ENCODE measurements around the gene NKAIN2.

The NKAIN2 gene

DNA sequence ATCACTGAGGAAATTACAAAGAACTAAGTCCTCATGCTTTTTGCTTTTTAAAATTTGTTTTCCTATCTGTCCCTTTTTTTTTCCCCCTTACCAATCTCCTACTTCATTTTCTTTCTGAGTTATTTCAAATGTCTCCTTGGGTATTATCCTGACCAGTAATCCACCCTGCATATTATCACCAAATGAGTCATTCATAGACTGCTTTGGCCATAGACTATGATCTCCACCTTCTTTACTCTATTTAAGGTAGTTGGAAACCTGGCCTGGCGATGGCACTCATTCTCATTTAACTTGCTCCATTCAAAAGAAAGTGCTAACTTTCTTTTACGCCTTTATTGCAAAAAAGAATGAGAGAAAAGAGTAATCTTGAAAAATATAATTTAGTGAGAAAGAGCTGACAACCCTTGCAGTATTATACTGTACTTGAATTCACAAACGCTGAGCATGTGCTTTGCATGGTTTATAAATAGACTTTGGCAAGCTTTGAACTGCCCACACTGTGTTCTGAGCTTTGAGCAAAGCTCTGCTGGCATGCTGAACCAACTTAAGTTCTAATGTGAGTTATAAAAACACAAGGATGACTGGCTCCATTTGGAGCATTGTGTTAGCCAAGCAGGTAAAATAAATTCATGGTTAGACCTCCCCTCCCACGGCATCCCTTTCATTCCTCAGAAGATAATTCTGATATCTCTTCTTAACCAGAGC, 198.9 kb downstream of the NKAIN2 start:
- no peak overlapping the region for H3K9ac ChIP-seq (ENCODE audit: low read length)
- H2AFZ ChIP-seq (ENCODE audit: low read length), result no peak overlapping the region; the same call in 1 of the 2 replicates
- no peaks in the 10 kb centered on the region for H3K9me2 ChIP-seq (replicated peaks; ENCODE audit: insufficient read depth, low read length)
- H3K4me3 ChIP-seq (ENCODE audit: low read length), result no peak overlapping the region
- no peaks in the 10 kb centered on the region for H3K27me3 ChIP-seq (replicated peaks; ENCODE audit: insufficient read depth, low read length)
- peaks cover 30% of the 10 kb centered on the region for H3K4me1 ChIP-seq (ENCODE audit: low read length)
- H3K27ac ChIP-seq (ENCODE audit: low read length), result no peak overlapping the region; the same call in 1 of the 2 replicates
- H3F3A ChIP-seq (ENCODE audit: insufficient read depth, low read length), result peaks cover 6% of the 10 kb centered on the region; the same call in 1 of the 2 replicates
- H3K36me3 ChIP-seq (replicated peaks; ENCODE audit: insufficient read depth, low read length), result no peaks in the 10 kb centered on the region
- DNase-seq, result peak; percentile 41
- peak overlapping the region; percentile 6; the same call in 1 of the 2 replicates for H3K4me2 ChIP-seq (ENCODE audit: low read depth, low read length)
- TF ChIP-seq, protein P1, sequence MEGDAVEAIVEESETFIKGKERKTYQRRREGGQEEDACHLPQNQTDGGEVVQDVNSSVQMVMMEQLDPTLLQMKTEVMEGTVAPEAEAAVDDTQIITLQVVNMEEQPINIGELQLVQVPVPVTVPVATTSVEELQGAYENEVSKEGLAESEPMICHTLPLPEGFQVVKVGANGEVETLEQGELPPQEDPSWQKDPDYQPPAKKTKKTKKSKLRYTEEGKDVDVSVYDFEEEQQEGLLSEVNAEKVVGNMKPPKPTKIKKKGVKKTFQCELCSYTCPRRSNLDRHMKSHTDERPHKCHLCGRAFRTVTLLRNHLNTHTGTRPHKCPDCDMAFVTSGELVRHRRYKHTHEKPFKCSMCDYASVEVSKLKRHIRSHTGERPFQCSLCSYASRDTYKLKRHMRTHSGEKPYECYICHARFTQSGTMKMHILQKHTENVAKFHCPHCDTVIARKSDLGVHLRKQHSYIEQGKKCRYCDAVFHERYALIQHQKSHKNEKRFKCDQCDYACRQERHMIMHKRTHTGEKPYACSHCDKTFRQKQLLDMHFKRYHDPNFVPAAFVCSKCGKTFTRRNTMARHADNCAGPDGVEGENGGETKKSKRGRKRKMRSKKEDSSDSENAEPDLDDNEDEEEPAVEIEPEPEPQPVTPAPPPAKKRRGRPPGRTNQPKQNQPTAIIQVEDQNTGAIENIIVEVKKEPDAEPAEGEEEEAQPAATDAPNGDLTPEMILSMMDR (IDR thresholded peaks at IDR 0.05; ENCODE audit: low read length), result no peak
- TF ChIP-seq EZH2 (optimal IDR thresholded peaks at IDR 0.05; ENCODE audit: low read depth, low read length) (no peak), EZH2phosphoT487 (IDR thresholded peaks at IDR 0.05; ENCODE audit: low read length) (no peak)
- H3K9me3 ChIP-seq (replicated peaks; ENCODE audit: insufficient read depth, low read length), result no peaks in the 10 kb centered on the region
- no peaks in the 10 kb centered on the region for H3K79me2 ChIP-seq (ENCODE audit: low read length)
- H4K20me1 ChIP-seq (ENCODE audit: insufficient read depth, low read length), result no peaks in the 10 kb centered on the region

DNA sequence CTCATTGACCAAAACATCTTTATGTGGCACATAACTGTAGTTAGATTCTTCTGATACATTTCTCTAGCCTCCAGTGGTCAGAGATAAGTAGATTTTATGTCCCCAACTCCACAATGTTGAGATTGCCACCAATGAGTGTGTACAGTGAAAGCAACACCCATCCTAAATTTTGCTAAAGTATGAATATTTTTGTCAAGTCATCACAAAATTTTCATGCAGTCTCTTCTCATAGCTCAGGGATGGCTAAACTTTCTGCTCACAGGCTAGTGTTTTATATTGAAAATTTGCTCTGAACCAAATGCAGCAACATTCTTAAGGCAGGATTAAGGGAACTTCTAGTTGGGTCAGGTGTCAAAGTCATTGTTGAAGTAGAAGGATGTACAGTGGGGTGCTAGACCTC, 203.6 kb downstream of the NKAIN2 start:
- Histone ChIP-seq H2AFZ (ENCODE audit: low read length) (no peak overlapping the region), H3K9ac (ENCODE audit: low read length) (no peak overlapping the region), H3K27ac (ENCODE audit: low read length) (no peak overlapping the region), H4K20me1 (ENCODE audit: insufficient read depth, low read length) (no peaks in the 10 kb centered on the region), H3K79me2 (ENCODE audit: low read length) (no peaks in the 10 kb centered on the region), H3K4me1 (ENCODE audit: low read length) (peaks cover 53% of the 10 kb centered on the region), H3K36me3 (replicated peaks; ENCODE audit: insufficient read depth, low read length) (no peaks in the 10 kb centered on the region), H3K9me3 (replicated peaks; ENCODE audit: insufficient read depth, low read length) (no peaks in the 10 kb centered on the region), H3K9me2 (replicated peaks; ENCODE audit: insufficient read depth, low read length) (no peaks in the 10 kb centered on the region), H3K4me3 (ENCODE audit: low read length) (no peak overlapping the region), H3K27me3 (replicated peaks; ENCODE audit: insufficient read depth, low read length) (no peaks in the 10 kb centered on the region), H3F3A (ENCODE audit: insufficient read depth, low read length) (peaks cover 6% of the 10 kb centered on the region), H3K4me2 (ENCODE audit: low read depth, low read length) (no peak overlapping the region)
- TF ChIP-seq, protein P1 (IDR thresholded peaks at IDR 0.05; ENCODE audit: low read length), result no peak
- TF ChIP-seq EZH2phosphoT487 (IDR thresholded peaks at IDR 0.05; ENCODE audit: low read length), result no peak
- TF ChIP-seq EZH2 (optimal IDR thresholded peaks at IDR 0.05; ENCODE audit: low read depth, low read length), result no peak
- DNase-seq, result no peak

GRCh38 chr6:124008000-124008987, 204.6 kb downstream of the NKAIN2 start:
- Histone ChIP-seq H3K79me2 (ENCODE audit: low read length) (no peaks in the 10 kb centered on the region), H4K20me1 (ENCODE audit: insufficient read depth, low read length) (no peaks in the 10 kb centered on the region), H3K9me3 (replicated peaks; ENCODE audit: insufficient read depth, low read length) (no peaks in the 10 kb centered on the region), H3K9me2 (replicated peaks; ENCODE audit: insufficient read depth, low read length) (no peaks in the 10 kb centered on the region), H3K27me3 (replicated peaks; ENCODE audit: insufficient read depth, low read length) (no peaks in the 10 kb centered on the region), H3K4me3 (ENCODE audit: low read length) (no peak overlapping the region), H3K9ac (ENCODE audit: low read length) (no peak overlapping the region), H3F3A (ENCODE audit: insufficient read depth, low read length) (peaks cover 6% of the 10 kb centered on the region), H3K36me3 (replicated peaks; ENCODE audit: insufficient read depth, low read length) (no peaks in the 10 kb centered on the region), H3K4me1 (ENCODE audit: low read length) (peaks cover 42% of the 10 kb centered on the region), H3K27ac (ENCODE audit: low read length) (no peak overlapping the region; the same call in 1 of the 2 replicates), H2AFZ (ENCODE audit: low read length) (no peak overlapping the region), H3K4me2 (ENCODE audit: low read depth, low read length) (no peak overlapping the region)
- no peak for DNase-seq
- no peak for TF ChIP-seq EZH2 (optimal IDR thresholded peaks at IDR 0.05; ENCODE audit: low read depth, low read length)
